Measurements from ENCODE around the gene OR8I2.
"Not testable (repeated sequence)": the region's sequence is repeated elsewhere in the genome, so short reads cannot be mapped to it uniquely, and the experiment has no call there.

The OR8I2 gene
- total RNA-seq, result 0 reads per million in 2 donors

GRCh38 chr11:56093008-56093407 is at the start of gene OR8I2:
Gene OR8I2 (plus strand): TSS chr11:56093308. CDS start chr11:56093308, 0 bp downstream.
- DNase-seq, result no peak

GRCh38 chr11:56045538-56045937 is 47.6 kb upstream of the OR8I2 start:
- DNase-seq, result no peak

- no peak for DNase-seq
Observed at GRCh38 chr11:56048480-56048879, 44.6 kb upstream of the OR8I2 start.

- no peak for DNase-seq
Observed at GRCh38 chr11:56049487-56049886, 43.6 kb upstream of the OR8I2 start.

GRCh38 chr11:56056366-56056765 is 36.7 kb upstream of the OR8I2 start:
- DNase-seq, result not testable (repeated sequence)

GRCh38 chr11:56057661-56058237 is 35.4 kb upstream of the OR8I2 start:
- DNase-seq, result not testable (repeated sequence)

- DNase-seq, result not testable (repeated sequence)
Observed at GRCh38 chr11:56058260-56058780, 34.8 kb upstream of the OR8I2 start.

GRCh38 chr11:56066980-56067379 is 26.1 kb upstream of the OR8I2 start:
- no peak for DNase-seq

GRCh38 chr11:56089697-56090096 is 3.4 kb upstream of the OR8I2 start:
- no peak for DNase-seq

- DNase-seq, result no peak
Observed at GRCh38 chr11:56103210-56103737, 10.2 kb downstream of the OR8I2 start, which contains the start of gene OR8H2. Gene OR8H2 (plus strand): TSS chr11:56103687. CDS start chr11:56105043, 1,356 bp downstream.

GRCh38 chr11:56122073-56122472 is 29.0 kb downstream of the OR8I2 start, which contains the start of gene OR8H3:
Gene OR8H3 (plus strand): TSS chr11:56122373. CDS start chr11:56122373, 0 bp downstream.
- DNase-seq, result no peak

GRCh38 chr11:56140151-56140661 is 47.1 kb downstream of the OR8I2 start, which contains the start of gene OR8J3:
Gene OR8J3 (minus strand): TSS chr11:56140201. CDS start chr11:56137718, 2,483 bp downstream.
- DNase-seq, result no peak

GRCh38 chr11:56143681-56144080 is 50.6 kb downstream of the OR8I2 start:
- DNase-seq, result not testable (repeated sequence)
